Amniotic epithelial cell (primary cell): ENCODE measurements around the gene HMX1.

Experiments
- DNase-seq: peaks from one replicate; pipeline ENCODE4 v3.0.0-alpha.2; 2010; ENCODE audit warnings: low read depth

The HMX1 gene

DNA sequence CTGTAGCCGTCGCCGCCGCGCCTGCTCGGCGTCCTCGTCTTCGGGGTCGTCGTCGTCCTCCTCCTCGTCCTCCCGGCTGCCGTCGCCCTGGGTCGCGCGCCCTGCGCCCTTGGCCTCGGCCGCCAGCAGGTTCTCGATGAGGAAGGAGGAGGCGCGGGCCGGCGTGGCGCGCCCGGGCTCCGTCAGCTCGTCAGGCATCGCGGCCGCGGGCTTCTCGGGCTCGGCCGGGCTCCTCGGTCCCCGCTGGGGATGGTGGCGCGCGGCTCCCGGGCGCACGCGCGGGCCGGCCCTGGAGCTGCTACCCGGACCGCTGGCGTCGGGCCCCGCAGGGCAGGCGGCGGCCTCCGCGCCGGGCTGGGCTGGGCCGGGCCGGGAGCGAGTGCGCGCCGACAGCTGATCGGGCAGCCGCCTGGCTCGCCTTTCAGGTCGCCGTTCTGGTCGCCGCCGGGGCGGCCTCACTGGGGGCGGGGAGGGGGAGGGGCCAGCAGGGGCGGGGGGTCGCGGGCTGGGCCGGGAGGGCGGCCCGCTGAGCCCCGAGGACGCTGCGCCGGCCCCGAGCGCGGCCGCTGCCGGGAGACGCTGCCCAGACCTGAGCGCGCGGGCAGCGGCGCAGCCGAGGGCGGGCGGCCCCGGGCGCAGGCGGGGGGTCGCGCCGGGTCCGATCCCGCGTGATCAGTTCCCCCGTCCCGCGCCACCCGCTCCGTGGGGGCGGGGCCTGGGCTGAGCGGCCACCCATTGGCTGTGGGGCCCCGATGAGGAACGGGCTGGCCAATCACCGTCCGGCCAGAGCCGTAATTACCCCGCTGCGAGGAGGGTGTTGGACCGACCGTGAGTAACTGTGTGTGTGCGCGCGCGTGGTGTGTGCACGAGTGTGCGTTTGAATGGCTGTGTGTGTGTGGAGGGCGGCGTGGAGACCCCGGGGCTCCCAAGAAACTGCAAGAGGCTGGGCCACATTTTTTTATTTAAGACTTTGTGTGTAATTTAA, at the start of gene HMX1:
TSS of gene HMX1 (minus strand) at position 423 of the 985 bp plus-strand sequence. CDS start at position 198, 225 bp downstream.
- no peak for DNase-seq

DNA sequence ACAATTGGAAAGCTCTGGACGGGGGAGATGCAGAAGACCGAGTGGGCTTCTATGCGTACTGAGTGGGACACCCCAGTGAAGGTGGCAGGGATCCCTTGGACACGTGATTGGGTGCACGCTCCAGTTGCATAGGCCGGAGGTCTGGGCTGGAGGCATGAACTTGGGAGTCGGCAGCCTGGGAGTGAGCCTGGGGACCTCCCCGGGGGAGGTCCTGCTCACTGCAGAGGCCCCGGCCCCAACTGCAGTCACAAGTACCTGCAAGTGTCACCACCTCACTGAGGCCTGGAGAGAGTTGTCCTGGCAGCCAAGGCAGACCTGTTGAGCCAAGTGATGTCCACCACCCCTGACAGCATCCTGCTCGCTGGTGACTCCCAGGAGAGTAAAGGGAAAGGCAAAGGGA, 49.3 kb upstream of the HMX1 start:
- DNase-seq, result no peak

DNA sequence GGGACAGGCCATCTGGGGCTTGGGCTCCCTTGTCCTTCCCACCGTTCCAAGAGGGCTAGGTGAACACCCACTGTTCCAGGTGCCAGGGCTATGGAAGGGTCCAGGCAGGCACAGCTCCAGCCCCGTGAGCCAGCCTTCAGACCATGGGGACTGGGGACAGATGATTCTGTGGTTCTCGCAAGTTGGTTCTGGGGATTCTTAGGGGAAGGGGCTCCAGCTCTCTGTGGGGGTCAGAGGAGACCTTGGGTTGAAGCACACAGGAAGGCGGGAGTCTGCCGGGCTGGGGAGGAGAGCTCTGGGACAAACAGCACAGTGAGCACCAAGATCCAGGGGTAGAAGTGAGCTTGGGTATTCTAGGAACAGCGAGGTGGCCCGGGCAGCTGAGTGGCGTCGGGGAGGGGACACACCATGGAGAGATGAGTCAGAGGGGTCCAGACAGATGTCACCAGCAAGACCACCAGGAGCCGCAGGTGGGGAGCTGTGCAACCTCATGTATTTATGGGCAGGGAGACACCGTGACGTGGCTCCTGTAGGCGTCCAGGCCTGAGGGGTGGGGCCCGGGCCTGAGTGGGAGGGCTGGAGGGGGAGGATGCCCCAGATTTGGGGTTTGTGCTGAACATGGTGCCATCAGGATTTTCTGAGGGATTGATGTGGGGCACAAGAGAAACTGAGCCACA, 48.8 kb upstream of the HMX1 start:
- no peak for DNase-seq

DNA sequence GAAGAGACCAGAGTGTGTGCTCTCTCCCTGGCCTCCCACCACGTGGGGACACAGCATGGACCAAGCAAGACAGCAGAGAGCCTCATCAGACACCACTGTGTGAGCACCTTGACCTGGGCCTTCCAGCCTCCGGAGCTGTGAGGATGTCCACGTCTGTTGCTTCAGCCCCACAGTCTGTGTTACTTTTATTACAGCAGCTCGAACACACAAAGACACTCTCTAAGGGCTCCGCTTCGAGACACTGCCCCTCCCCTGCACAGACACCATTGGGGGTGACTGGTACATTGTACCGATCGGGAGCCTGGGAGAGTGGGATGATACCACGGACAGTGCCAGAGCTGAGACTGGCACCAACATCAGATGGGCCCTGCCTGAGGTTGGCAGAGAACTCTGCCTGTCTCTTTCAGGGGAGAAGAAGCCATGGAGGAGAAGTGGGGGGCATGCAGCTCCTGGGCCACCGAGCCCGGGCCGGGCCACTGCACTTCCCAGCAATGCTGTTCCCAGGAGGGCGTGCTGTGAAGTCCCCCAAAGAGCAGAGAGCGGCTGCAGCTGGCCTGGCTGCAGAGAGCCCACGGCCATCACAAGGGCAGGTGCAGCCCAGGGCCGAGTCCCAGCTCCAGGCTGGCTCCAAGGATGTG, 48.1 kb upstream of the HMX1 start:
- no peak for DNase-seq

DNA sequence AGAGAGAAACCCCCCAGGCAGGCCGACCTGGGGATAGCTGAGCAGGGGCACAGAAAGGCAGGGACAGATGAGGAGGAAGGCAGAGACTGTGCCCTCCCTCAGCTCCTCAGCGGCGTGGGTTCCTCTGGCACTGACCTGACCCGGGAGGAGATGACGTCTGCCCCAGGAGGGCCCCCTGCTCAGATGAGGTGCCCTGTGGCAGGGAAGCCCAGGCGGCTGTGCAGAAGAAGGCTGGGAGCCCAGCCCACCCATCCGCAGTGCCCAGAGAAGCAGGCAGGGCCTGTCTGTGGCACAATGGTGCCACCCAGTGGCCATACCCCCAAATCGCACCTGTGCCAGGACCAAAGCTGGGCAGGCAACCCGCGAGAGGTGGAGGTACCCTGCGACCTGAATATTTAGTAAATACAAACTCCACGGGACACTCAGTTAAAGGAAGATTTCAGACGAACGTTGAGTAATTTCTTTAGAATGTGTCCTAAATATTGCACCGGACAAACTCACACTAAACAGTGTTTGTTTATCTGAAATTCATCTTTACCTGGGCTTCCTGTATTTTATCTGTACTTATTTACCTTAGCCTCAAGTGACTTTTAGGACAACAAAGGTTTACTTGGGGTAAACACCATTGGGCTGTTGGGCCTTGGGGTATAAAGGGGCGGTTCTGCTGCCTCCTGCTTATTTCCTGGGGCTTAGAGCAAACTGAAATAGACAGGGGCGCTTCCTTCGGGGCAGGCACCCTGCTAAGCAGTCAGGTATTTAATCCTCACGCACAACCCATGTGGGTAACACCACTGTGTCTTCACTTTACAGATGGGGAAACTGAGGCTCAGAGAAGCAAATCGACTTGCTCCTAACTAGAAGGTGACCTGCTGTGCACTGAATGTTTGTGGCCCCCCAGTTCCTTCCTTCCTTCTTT, 46.5 kb upstream of the HMX1 start:
- no peak for DNase-seq

DNA sequence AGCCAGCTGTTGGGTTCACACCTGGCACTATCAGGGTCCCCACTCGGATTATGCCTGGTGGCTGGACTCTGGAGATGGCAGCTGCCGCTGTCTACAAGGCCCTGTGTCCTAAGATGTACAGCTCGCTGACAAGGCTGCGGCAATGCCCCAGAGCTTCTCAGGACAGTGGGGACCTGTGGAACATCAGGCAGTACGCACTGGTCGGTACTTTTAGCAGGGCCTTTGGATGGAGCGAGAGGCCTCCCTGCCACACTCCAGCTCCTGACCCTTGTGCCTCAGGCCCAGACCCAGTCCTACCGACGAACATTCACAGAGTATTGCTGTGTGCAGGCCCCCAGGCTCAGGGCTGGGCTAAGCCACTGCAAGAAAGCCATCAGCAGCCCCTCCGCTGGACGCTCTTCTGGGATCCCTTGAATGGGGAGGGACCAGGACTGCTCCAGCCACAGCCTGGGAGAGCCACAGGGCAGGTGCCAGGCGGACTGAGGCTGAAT, 45.7 kb upstream of the HMX1 start:
- DNase-seq, result no peak

DNA sequence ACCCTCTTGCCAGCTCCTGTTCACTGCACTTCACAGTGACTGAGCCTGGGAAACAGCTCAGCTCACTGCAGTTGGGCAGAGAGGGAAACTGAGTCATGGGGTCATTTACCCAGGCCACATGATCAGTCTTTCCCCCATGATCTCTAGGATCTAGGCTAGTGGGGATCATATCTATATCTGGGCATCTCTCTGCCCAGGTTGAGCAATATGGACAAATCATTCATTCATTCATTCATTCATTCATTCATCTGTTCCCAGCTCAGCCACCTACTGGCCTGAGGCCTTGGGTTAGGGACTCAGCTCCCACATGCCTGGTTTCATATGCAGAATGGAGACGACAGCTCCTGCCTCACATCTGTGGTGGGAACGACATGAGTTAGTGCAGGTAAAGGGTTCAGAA, 45.3 kb upstream of the HMX1 start:
- no peak for DNase-seq

DNA sequence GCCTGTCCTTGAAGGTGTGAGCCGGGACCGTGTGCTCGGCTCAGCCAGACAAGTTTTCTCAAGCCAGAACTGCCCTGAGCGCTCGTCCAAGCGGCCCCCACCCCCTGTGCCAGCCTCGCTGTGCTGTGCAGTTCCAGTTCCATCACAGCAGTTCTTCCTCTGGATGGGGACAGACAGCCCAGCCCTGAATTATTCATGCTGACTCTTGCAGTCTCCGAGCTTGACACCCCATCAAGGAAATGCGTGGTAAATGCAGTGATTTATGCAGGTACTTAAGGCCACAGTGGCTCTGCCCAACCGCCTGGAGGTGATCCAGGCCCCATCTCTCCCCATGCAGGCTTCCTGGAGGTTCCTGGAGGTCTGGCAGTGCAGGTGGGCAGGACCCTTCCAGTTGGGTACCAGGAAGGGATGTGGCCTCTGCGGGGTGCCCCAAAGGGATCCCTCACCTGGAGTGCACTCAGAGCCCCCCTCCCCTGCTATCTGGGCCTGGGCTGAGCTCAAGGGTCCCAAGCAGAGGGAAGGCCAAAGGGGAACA, 44.8 kb upstream of the HMX1 start:
- no peak for DNase-seq

DNA sequence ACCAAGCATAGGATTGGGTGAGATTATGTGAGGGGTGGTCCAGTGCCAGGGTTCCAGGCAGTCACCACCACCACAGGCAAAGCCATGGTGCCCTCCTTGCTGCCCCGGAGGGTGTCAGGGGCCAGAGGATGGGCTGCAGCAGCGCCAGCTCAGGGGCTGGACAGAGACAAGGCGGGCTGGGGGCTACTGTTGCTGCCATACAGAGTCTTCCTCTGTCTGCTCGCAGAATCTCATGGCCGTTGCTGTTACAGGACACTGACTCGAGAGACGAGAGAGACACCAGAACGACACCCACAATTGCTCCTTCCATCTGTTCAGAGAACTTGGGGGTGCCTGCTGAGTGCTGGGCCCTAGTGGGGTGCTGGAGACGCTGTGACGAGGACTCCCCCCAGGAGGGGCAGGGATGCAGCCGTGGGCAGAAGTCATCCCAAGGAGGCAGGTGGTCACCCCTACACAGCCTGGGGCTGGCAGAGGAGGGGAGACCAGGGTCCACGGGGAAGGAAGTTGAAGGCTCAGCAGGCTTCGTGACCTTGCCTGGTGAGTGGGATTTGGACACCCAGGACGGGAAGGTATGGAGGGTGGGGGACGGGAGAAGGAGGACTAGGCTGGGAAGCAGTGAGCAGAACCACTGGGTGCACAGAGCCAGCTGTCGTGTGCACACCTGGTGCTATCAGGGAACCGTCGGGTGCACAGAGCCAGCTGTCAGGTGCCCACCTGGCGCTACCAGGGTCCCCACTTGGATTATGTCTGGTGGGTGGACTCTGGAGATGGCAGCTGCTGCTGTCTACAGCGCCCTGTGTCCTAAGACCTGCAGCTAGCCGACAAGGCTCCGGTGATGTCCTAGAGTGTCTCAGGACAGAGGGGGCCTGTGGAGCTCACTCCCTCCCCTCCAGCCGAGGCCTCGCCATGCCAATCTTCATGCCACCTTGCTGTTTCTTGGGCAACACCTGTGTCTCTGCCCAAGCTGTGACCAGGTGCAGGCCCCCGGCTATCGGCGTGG, 43.9 kb upstream of the HMX1 start:
- DNase-seq, result no peak

DNA sequence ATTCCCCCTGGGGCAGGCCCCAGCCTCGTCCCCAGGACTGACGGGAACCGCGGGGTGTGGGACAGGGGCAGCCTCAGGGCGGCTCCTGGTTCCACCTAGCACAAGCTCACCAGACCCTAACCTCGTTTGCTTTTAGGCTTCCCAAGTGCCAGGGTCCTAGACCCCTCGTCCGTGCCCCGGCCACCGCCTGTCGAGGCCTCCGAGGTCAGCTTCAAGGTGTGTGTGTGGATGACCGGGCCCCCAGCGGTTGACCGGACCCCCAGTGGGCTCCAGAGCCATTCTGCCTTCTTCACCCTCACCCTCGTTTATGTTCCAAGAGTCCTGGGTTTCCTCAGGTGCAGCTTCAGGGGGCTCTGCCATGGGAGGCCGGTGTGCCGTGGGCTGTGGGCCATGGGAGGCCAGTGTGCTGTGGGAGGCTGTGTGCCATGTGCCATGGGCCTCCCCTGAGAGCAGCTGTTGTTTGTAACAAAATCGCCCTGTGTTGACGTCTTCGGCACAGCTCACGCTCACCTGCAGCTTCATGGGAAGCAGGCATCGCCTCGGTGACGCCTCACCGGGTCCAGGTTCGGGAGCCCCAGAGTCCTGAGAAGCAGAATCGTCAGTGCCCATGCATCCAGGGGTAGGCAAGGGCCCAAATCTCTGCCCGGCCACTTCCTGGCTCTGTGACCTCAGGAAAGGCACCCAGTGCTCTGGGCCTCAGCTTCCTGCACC, 43.0 kb upstream of the HMX1 start:
- no peak for DNase-seq

DNA sequence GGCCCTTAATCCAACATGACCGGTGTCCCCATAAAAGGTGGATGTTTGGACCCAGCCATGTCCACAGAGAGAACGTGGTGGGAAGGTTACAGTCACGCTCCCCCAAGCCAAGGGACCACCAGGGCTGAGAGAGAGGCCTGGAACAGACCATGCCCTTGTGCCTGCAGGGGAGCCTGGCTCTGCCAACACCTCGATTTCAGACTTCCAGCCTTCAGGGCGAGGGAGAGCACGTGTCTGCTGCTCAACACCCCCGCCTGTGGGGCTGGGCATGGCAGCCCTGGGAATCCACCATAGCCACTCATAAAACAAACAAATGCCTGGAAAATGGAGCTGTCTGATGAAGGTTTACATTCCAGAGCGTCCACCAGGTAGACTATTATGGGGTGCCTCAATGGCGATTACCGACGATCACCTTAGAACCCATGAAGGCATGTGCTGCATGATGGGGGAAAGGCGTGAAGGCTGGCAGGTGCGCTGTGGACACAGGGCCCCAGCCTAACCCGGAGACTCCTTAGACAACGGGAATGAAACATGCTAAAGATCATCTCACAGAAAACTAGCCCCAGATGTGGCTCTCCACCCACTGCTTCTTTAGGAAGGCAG, 42.3 kb upstream of the HMX1 start:
- DNase-seq, result no peak

DNA sequence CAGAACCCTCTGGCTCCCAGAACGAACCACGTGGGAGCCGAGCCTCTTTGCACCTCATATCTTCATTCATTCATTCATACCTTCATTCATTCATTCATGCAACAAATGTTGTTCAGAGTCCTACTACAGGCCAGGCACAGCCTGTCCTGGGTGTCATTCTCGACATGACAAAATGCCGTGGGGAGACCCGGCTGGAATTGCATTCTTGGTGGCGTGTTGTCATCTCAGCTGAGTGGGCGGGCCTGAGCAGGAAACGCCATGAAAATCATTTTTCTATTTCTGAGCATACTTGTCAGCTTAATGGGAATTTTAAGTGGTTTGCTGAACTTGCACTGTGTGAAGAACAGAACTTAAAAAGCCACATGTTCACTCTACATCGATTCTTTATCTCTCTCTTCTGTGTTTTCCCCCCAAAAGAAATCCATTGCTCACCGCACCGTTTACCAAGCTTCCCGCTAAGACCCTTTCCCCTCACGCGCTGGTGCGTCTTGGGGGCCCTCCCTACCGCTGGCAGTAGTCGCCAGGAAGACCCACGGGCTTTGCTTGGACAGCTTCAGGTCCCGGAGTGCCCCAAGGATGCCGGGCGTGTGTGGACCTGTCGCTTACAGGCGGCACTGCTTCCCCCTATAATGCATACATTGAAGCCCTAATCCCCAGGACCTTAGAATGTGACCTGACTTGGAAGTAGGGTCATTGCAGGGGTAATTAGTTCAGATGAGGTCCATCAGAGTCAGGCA, 41.6 kb upstream of the HMX1 start:
- DNase-seq, result no peak

DNA sequence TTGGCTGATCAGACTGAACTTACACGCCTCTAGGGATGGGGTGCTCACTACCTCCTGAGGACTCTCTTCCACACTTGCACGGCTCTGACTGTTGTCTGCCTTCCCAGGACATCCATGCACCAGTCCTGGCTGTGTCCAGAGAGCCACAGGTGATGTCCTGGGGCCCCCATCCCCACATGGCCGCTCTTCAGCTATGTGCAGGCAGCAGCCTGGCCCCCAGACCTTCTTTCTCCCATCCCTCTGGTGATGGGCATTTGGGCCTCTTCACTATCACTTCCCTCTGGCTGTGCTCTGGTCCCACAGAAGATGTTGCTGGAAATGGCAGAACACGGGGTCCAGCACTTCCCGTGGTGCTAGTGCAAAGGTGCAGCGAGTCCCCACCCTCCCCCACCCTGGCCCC, 40.9 kb upstream of the HMX1 start:
- no peak for DNase-seq

DNA sequence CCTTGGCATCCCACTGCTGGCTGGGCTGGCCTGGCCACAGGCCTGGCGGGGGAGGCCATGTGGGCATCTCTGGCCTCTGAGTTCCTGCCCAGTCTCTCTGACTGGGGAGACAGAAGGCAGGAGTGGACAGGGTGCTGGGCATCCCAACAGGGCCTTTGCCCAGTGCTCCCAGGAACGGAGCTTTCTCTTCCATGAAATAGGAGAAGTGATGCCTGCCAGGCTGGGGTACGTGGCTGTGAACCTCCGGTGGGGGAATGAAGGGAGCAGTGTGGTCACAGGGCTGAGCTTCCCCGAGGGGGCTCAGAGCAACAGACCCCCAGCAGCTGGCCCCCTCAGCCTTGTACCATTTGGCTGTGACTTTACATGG, 40.4 kb upstream of the HMX1 start:
- DNase-seq, result no peak

DNA sequence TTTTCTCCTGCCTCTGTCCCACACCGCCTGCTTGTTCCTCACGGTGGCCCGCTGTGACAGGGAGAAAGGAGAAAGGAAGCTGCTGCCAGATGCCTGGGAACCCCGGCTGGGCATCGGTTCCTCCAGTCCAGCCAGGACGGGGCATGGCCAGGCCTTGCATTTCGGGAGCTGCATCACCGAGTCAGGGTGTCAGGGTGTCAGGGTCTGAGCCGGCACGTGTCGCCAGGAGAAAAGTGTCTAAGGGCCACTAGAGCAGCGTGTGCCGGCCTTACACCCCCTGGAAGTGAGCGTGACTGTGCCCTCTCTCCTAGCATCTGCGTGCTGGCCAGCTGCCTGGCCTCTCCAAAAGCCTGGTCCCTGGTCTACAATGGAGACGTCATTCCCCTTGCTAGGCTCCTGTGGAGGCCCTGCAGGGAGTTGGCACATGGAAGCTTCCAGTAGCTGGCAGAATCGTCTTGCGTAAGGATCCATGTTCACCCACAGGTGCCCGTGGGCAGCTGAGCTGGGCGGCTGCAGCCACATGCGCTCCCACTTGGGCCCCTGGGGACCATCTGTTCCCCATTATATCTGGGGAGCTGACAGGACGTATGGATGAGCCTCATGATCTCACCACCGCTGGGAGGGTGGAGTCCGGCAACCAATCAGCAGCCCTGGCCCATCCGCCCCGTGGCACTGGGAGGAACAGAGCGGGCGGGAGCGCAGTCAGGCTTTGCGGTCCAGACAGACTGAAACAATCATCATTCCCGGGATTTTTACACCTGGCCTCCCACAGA, 39.9 kb upstream of the HMX1 start:
- DNase-seq, result no peak

DNA sequence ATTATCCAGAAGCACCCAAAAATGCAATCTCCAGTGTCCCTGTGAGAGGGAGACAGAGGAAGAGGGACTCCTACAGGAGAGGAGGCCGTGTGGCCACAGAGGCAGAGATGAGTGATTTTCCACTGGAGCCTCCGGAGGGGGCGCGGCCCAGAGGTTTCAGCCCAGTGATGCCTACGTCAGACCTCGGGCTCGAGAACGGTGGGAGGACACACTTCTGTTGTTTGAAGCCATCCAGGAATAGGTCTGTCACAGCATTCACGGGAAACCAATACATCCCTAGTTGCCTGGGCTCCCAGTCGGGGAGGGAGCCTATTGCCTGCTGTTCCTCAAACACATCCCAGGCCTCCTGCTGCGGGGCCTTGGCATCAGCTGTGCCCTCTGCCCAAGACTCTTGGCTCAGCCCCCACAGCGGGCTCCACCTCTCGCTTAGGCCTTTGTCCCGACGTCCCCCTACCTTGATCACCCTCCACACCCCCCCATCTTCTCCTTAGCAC, 39.2 kb upstream of the HMX1 start:
- DNase-seq, result no peak

DNA sequence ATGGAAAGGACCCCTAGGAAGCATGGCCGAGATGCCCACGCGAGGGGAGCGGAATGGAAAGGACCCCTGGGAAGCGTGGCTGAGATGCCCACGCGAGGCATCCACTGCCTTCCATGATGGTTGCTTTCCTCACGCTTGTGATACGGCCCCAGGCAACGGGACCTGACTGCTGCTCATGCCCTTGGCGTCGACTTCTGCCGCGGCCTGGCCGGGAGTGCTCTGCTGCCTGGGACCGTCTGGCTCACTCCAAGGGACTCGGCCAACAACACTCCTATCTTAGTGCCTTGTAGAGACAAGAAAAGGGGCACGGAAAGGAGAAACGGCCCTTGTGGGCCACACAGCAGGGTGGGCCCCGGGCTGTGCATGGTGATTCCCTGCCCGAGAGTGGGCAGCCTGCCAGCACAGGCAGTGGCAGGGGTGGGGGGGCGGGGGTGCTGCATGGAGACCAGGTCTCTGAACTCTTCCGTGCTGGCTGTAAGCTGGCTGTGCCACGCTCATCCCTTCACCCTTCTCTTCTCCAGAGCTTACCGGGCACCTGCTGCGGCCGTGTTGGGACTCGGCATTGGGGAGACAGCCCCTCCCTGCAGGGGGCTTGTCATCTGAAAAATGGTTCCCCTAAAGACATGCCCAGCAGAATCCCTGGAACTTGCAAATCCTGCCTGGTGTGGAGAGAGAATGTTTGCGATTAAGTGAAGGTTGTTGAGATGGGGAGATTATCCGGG, 38.6 kb upstream of the HMX1 start:
- no peak for DNase-seq
